ENCODE results near the gene H2AZ2.
A peak's percentile ranks its signal among the peaks of the same experiment; 100 is the strongest.
"Not testable (repeated sequence)": the region's sequence is repeated elsewhere in the genome, so short reads cannot be mapped to it uniquely, and the experiment has no call there.

The H2AZ2 gene

DNA sequence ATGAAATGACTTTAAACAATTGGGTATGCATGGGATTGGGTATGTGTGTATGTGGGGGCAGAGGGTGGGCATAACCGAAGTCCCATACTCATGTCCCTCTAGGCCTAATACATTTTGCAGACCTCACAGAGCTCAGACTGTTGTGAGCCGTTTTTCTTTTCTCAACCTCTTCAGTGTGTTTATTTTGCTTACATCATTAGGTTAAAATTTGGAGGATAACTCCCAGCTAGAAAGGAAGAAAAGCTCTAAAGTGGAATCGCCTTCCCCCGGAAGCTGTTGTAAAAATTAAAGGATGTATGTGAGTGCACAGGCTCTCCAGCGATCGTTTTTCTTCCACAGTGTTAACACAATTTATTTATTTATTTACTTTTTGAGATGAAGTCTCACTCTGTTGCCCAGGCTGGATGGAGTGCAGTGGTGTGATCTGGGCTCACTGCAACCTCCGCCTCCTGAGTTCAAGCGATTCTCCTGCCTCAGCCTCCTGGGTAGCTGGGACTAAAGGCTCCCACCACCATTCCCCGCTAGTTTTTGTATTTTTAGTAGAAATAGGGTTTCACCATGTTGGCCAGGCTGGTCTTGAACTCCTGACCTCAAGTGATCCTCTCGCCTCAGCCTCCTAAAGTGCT is 1.5 kb upstream of the H2AZ2 start:
- H3K9me3 Mint-ChIP-seq: no peaks in the 10 kb centered on the region

DNA sequence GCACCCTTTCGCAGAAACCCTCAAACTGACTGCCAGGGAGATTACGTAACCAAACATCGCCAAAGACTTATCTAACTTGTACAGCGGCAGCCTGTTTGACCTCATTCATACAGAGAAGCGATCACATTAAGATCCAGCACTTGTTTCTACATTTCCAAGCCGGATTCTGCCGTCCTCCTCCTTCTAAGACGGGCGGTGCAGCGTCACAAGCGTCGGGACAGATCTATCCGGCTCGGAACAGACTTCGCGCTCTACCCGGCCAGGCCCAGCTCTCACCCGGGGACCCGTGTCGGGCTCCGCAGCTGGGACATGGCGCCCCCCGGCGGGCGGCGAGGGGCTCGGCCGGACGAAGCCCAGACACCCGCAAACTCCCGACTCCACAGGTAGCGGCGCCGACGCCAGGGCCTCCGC is 373 bp downstream of the H2AZ2 start:
- Mint-ChIP-seq H3K4me1 (peaks cover 33% of the 10 kb centered on the region), H3K9me3 (no peaks in the 10 kb centered on the region), H3K27ac (peak overlapping the region; percentile 97)

More for the DNA sequence above, 1.5 kb upstream of the H2AZ2 start:
- Mint-ChIP-seq H3K4me3 (peak overlapping the region; percentile 90), H3K4me1 (peaks cover 27% of the 10 kb centered on the region), H3K36me3 (no peaks in the 10 kb centered on the region), H3K27me3 (no peaks in the 10 kb centered on the region), H3K27ac (peak overlapping the region; percentile 30)

DNA sequence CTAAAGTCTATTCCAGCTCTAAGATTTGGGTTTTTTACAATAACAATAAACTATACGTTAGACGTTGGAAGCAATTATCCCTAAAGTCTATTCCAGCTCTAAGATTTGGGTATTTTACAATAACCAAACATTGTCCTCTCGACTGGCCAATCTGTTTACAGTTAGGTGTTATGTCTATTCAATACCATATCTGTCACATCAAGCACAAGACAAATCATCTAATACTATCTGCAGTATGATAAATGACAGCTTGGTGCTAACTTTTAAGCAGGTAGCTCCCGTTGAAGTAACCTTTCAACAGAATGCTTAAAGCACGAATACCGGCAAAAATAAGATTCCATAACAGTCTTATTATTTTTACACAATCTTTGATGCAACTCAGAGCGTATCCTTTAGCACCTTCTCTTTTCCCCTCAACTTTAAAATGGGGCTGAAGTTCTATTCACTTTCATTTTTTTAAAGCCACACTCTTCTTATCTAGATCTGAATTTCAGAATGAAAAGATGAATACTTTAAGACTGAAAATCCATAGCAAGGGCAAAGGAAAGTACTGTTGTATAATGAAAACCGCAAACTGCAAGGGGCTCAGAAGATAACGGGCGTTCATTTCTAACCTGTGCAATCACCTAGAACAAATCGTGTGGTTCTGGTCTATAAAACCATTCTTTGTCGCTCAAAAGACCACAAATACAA is 925 bp downstream of the H2AZ2 start:
- Mint-ChIP-seq H3K27me3 (no peaks in the 10 kb centered on the region), H3K4me1 (peaks cover 39% of the 10 kb centered on the region), H3K4me3 (peak overlapping the region; percentile 95), H3K27ac (peak overlapping the region; percentile 97), H3K9me3 (no peaks in the 10 kb centered on the region), H3K36me3 (peaks cover 4% of the 10 kb centered on the region)

More for the DNA sequence above, 373 bp downstream of the H2AZ2 start:
- Mint-ChIP-seq H3K36me3 (peaks cover under 1% of the 10 kb centered on the region), H3K27me3 (no peaks in the 10 kb centered on the region), H3K4me3 (peak overlapping the region; percentile 95)

DNA sequence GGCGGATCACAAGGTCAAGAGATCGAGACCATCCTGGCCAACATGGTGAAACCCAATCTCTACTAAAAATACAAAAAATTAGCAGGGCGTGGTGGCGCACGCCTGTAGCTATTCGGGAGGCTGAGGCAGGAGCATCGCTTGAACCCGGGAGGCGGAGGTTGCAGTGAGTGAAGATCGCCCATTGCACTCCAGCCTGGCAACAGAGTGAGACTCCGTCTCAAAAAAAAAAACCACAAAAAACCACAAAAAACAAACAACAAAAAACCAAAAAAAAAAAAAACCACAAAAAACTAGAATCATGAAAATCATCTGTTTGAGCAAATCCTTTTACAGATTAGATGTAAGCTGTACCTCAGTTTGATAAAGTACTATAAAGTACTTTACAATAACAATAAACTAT is 1.5 kb downstream of the H2AZ2 start:
- H3K9me3 Mint-ChIP-seq, H3K36me3 Mint-ChIP-seq, H3K27me3 Mint-ChIP-seq: not testable (repeated sequence)
- Mint-ChIP-seq H3K4me3 (peak overlapping the region; percentile 95), H3K4me1 (peaks cover 44% of the 10 kb centered on the region), H3K27ac (peak overlapping the region; percentile 97)

DNA sequence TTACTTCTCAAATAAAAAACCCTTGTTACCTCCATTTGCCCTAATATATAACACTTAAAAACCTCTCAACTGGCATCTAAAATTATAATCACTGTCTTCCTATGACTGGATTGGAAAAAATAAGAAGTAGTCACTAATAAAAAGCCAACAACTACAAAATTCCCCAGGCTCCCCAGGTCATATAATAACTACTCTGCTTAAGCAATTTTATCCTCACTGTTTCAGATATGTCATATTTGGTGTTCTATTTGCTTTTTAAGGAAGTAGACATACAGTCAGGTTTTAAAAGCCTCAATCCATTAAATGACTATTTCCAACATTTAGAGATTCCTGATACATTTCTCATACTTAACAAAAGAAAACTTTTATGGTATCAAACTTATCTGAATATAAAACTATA is 2.4 kb downstream of the H2AZ2 start:
- Mint-ChIP-seq H3K4me1 (peaks cover 50% of the 10 kb centered on the region), H3K36me3 (peaks cover 10% of the 10 kb centered on the region)

DNA sequence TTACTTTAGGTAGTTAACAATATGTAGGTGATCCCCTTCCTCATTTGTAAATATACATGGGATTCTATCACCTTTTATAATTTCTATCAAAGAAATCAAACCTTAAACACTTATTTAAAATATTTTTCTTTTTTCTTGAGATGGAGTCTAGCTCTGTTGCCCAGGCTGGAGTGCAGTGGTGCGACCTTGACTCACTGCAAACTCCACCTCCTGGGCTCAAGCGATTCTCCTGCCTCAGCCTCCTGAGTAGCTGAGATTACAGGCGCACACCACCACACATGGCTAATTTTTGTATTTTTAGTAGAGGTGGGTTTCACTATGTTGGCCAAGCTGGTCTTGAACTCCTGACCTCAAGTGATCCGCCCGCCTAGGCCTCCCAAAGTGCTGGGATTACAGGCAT is 4.4 kb downstream of the H2AZ2 start:
- H3K4me3 Mint-ChIP-seq, H3K27ac Mint-ChIP-seq, H3K27me3 Mint-ChIP-seq, H3K9me3 Mint-ChIP-seq: not testable (repeated sequence)
- H3K4me1 Mint-ChIP-seq: peaks cover 57% of the 10 kb centered on the region
- H3K36me3 Mint-ChIP-seq: peaks cover 12% of the 10 kb centered on the region

More for the DNA sequence above, 2.4 kb downstream of the H2AZ2 start:
- Mint-ChIP-seq H3K27me3 (no peaks in the 10 kb centered on the region), H3K9me3 (no peaks in the 10 kb centered on the region), H3K27ac (peak overlapping the region; percentile 72), H3K4me3 (peak overlapping the region; percentile 53)

DNA sequence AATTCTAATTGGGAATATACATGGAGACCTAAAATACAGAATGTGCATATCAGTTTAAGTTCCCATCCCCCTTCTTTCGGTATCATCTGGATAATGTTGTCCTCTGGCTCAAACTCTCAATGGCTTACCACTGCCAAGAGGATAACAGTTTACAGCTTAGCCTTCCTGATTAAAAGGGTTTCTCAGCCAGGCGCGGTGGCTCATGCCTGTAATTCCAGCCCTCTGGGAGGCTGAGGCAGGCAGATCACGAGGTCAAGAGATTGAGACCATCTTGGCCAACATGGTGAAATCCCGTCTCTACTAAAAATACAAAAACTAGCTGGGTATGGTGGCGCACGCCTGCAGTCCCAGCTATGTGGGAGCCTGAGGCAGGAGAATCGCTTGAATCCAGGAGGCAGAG is 5.2 kb downstream of the H2AZ2 start:
- peaks cover 58% of the 10 kb centered on the region for H3K4me1 Mint-ChIP-seq
- not testable (repeated sequence) for H3K27ac Mint-ChIP-seq, H3K9me3 Mint-ChIP-seq, H3K27me3 Mint-ChIP-seq, H3K4me3 Mint-ChIP-seq
- peaks cover 12% of the 10 kb centered on the region for H3K36me3 Mint-ChIP-seq

DNA sequence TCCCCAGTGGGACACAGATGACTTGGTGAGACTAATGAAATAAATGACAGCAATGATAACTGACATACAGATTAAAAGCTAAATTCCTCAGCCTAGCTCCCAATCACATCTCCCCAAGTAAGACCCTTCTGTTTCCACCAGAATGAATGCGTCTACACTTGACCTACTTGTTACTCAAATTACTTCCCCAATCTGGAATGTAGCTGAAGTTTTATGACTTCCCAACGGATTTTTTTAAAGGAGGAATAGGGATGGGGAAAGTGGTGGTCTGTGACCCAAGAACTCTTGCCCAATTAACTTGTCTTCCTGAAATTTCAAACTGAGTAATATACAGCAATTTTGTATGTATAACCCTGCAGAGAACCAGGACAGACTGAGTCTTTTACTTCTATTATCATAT is 9.1 kb downstream of the H2AZ2 start:
- Mint-ChIP-seq H3K27ac (no peak overlapping the region), H3K27me3 (no peaks in the 10 kb centered on the region), H3K4me3 (no peak overlapping the region), H3K4me1 (peaks cover 28% of the 10 kb centered on the region), H3K9me3 (no peaks in the 10 kb centered on the region), H3K36me3 (peaks cover 12% of the 10 kb centered on the region)

DNA sequence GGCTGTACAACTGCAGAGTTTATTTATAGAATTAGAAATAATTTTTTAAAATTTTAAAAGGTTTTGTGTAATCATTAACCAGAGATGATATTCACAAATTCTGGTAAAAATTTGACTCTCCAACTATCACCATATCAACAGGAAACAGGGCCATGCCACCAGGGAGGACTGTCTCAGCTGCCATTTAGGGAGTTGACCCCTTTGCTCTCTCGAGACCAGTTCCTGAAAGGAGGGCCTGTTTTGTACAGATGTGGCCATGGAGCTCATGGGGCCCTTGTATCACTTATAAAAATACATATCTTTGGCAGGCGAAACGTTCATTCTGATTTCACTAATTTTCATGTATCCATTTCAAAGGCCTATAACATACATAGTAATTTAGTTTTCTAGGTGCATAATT is 20.3 kb downstream of the H2AZ2 start:
- Mint-ChIP-seq H3K36me3 (peaks cover 7% of the 10 kb centered on the region), H3K9me3 (no peaks in the 10 kb centered on the region), H3K4me3 (no peak overlapping the region), H3K27ac (peak overlapping the region; percentile 38), H3K4me1 (peaks cover 13% of the 10 kb centered on the region), H3K27me3 (no peaks in the 10 kb centered on the region)

DNA sequence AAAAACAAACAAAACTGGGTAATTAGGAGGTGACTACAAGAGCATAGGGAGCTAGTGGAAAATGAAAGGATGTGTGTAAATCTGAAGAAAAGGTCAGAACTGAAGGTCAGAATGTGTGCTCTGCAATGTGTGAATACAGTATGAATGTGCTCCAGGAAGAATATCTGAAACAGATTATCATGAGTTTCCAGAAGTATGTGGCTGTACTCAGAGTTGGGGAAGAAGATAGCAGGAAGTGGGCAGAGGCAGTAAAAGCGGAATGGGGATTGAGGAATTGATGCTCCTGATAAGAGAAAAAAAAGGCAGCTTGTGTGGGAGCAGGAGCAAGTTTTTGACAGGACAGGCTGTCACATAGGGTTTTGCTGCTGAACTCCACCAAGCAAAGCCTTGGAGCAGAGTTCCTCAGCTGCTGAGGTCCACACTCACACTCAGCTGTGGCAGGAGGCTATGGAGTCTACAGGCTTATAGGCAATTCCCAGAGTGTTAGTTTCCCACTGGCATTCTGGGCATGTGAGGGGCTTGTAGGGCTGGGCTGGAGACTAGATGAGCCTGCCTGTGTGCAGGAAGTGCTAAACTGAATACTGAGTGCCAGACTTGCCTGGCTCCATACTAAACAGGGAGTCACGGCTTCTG is 22.9 kb downstream of the H2AZ2 start:
- H3K36me3 Mint-ChIP-seq: peaks cover 5% of the 10 kb centered on the region

DNA sequence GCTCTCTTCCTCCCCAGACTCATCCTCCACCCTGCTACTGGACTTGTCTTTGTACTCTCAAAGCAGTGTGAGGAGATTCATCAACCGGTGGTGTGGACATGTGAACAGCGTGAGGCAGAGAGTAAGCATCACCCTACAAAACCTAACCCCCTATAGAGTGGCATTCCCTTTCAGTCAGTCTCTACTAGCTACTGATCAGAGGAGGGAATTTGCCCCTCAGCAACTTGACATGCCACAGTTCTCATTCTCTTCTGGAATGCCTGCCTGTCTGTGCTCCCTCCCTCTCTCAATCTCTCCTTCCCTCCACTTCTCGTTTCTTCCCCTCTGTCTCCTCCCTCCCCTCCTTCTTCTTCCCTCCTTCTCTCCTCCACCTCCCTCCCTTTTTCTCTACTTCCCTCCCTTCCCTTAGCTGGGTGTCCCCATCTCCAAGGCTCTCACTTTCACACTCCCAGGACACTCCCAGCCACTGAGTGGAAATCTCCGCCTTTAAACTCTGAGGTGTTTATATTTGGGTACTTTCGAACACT is 24.6 kb downstream of the H2AZ2 start:
- peaks cover 4% of the 10 kb centered on the region for H3K36me3 Mint-ChIP-seq
- H3K27ac Mint-ChIP-seq: peak overlapping the region; percentile 78
- H3K4me3 Mint-ChIP-seq: no peak overlapping the region
- H3K4me1 Mint-ChIP-seq: peaks cover 13% of the 10 kb centered on the region
- no peaks in the 10 kb centered on the region for H3K9me3 Mint-ChIP-seq
- H3K27me3 Mint-ChIP-seq: no peaks in the 10 kb centered on the region

More for the DNA sequence above, 22.9 kb downstream of the H2AZ2 start:
- Mint-ChIP-seq H3K9me3 (no peaks in the 10 kb centered on the region), H3K4me3 (no peak overlapping the region), H3K27me3 (no peaks in the 10 kb centered on the region), H3K4me1 (peaks cover 13% of the 10 kb centered on the region), H3K27ac (peak overlapping the region; percentile 75)

DNA sequence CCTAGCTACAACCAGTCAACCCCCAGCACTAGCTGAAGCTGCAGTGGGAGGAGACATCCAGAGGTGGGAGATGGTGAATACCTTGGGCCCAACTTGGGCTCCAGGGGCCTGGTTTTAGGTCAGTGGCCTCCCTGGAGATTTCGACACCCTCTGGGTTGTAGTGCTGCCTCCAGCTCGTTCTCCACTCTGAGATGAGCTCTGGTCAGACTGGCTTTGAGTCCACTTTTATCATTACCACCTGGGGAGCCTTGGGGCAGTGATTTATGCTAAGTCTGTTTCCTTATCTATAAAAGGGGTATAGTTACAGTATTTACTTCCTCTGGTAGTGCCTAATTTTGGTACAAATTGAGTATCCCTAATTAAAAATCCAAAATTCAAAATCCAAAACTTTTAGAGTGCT is 28.6 kb downstream of the H2AZ2 start:
- no peak overlapping the region for H3K4me3 Mint-ChIP-seq
- H3K27ac Mint-ChIP-seq: no peak overlapping the region
- H3K9me3 Mint-ChIP-seq: no peaks in the 10 kb centered on the region
- H3K27me3 Mint-ChIP-seq: no peaks in the 10 kb centered on the region
- H3K4me1 Mint-ChIP-seq: peaks cover 5% of the 10 kb centered on the region
- no peaks in the 10 kb centered on the region for H3K36me3 Mint-ChIP-seq

DNA sequence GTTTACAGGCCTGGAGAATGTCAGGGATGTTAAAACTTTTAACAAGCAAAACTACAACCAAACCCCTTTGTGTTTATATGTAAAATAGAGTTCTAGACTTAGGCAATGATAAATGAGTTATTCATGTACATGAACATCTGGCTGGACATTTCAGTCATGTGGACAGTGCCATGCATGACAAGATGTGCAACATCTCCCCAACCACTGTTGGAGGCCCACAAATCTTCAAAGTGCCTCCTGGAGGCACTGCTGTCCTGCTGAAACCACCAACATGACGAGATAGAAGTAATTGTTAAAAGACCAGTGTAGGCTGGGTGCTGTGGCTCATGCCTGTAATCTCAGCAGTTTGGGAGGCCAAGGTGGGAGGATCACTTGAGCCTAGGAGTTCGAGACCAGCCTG is 33.0 kb downstream of the H2AZ2 start:
- H3K9me3 Mint-ChIP-seq: no peaks in the 10 kb centered on the region
- no peaks in the 10 kb centered on the region for H3K36me3 Mint-ChIP-seq
- H3K27me3 Mint-ChIP-seq: no peaks in the 10 kb centered on the region
- no peak overlapping the region for H3K27ac Mint-ChIP-seq
- no peaks in the 10 kb centered on the region for H3K4me1 Mint-ChIP-seq
- no peak overlapping the region for H3K4me3 Mint-ChIP-seq

DNA sequence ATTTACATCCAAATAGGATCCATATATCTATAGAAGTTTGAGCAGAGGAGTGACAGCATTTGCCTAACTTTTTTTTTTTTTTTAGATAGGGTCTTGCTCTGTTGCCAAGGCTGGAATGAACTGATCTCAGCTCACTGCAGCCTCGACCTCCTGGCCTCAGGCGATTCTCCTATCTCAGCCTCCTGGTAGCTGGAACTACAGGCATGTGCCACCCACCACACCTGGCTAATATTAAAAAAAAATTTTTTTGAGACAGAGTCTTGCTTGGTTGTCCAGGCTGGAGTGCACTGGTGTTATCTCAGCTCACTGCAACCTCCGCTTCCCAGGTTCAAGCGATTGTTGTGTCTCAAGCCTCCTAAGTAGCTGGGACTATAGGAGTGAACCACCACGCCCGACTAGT is 36.3 kb downstream of the H2AZ2 start:
- Mint-ChIP-seq H3K36me3 (no peaks in the 10 kb centered on the region), H3K4me3 (no peak overlapping the region), H3K9me3 (no peaks in the 10 kb centered on the region), H3K4me1 (no peaks in the 10 kb centered on the region), H3K27me3 (no peaks in the 10 kb centered on the region), H3K27ac (no peak overlapping the region)

DNA sequence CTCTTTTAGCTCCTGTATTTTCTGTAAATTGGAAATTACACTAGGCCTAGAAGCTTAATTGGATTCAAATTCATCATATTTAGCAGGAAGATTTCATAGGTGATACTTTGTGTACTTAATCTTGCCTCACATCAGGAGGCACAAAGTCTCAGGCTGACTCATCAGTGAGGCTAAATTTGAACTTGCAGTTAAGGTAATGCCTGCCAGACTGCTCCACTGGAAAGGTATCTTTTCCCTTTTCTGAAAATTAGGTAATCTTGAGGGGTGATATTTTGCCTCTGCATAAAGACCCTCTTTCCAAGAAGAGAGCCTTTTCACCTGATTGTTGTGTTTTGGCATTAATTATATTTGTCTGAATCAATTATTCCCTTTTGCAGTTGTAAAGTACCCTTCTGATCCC is 36.8 kb downstream of the H2AZ2 start:
- no peak overlapping the region for H3K27ac Mint-ChIP-seq
- H3K4me1 Mint-ChIP-seq: no peaks in the 10 kb centered on the region
- H3K9me3 Mint-ChIP-seq: no peaks in the 10 kb centered on the region
- no peaks in the 10 kb centered on the region for H3K36me3 Mint-ChIP-seq
- no peaks in the 10 kb centered on the region for H3K27me3 Mint-ChIP-seq
- no peak overlapping the region for H3K4me3 Mint-ChIP-seq

DNA sequence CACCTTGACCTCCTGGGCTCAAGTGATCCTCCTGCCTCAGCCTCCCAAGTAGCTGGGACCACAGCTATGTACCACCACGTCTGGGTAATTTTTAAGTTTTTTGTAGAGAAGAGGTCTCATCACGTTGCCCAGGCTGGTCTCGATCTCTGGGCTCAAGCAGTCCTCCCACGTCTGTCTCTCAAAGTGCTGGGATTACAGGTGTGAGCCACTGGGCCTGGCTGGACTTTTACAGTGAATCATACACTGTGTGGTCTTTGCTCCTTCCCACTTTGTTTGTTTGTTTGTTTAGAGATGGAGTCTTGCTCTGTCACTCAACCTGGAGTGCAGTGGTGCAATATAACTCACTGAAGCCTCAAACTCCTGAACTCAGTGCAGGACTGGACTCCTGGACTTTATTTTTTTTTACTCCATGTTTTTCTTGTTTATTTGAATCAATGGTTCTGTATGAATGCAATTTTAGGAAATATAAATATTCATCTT is 38.9 kb downstream of the H2AZ2 start:
- H3K27me3 Mint-ChIP-seq: no peaks in the 10 kb centered on the region
- no peak overlapping the region for H3K4me3 Mint-ChIP-seq
- H3K9me3 Mint-ChIP-seq: no peaks in the 10 kb centered on the region
- no peaks in the 10 kb centered on the region for H3K4me1 Mint-ChIP-seq
- no peaks in the 10 kb centered on the region for H3K36me3 Mint-ChIP-seq
- H3K27ac Mint-ChIP-seq: no peak overlapping the region

Measured in activated naive CD4-positive, alpha-beta T cell treated with anti-CD3 and anti-CD28 coated beads, Interleukin-2, amount 50 U/mL, for 24 hours (primary cell).